ENCODE data around the gene LTF.
"Not testable (repeated sequence)": the region's sequence is repeated elsewhere in the genome, so short reads cannot be mapped to it uniquely, and the experiment has no call there.

LTF gene

DNA sequence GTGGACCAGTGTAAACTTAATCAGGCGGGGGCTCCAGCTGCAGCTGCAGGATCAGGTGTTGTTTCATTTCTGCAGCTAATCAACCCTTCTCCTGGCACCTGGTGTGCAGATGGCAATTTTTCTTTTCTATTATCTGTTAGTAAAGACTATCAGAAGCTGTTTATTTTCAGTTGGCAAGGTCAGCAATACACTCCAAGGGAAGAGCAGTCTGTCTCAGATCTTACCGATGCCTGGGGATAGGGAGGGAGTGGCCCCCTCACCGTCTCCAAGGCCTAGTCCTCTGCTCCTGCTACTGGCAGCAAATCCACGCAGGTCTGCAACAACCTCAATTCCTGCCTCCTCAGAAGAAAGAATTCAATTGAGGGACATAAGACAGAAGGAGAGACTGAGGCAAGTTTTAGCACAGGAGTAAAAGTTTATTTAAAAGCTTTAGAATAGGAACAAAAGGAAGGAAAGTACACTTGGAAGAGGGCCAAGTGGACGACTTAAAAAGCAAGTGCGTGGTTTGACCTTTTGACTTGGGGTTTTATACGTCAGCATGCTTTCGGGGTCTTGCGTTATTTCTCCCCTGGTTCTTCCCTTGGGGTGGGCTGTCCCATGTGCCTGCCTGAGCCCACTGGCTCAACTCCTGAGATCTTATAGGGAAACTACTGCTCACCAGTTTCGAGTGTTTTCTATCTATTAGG is 48.4 kb downstream of the LTF start:
- no peak for DNase-seq (ENCODE audit: low read depth in 2 of 2)

GRCh38 chr3:46414739-46415138 is 50.0 kb downstream of the LTF start:
- no peak for DNase-seq (ENCODE audit: low read depth in 2 of 2)

DNA sequence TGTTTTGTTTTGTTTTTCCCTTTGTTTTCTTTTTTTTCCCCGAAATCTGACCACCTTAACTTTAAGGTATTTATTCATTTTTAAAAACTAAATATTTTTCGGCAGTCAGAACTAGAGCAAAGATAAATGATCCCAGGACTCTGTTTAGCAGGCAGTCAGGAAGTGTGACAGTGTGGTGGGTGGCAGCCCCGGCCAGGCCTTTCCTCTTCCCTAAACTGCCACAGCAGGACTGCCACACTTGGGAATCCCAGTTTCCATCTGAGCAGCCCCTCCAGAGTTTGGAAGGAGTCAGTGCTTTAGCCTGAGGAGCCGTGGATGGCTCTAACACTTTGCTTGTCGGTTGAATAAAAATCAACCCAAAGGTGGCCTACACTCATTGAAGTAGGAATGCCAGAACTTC is 50.8 kb downstream of the LTF start:
- DNase-seq (ENCODE audit: low read depth in 2 of 2): no peak

DNA sequence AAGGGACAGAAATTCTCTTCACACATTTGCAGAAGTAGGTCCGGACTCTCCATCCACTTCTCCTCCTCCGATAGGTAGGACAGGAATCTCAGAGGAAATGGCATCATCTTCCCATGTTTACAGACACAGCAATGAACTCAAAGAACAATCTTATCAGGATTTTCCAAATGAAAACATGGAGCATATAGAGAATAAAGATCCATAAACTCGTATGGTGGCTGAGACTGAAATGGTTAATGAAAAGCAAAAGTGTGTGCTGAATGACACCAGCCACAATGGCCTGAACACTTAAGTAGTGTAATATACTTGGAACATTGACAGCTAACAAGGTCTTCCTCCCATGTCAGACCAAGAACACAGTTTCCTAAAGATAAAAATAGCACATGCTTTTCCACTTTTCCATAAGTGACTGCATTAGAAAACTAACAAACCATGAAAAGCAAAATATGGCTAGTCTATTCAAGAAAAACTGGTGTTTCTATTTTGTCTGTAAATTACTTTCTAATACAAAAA is 51.9 kb downstream of the LTF start:
- DNase-seq (ENCODE audit: low read depth in 2 of 2): no peak

DNA sequence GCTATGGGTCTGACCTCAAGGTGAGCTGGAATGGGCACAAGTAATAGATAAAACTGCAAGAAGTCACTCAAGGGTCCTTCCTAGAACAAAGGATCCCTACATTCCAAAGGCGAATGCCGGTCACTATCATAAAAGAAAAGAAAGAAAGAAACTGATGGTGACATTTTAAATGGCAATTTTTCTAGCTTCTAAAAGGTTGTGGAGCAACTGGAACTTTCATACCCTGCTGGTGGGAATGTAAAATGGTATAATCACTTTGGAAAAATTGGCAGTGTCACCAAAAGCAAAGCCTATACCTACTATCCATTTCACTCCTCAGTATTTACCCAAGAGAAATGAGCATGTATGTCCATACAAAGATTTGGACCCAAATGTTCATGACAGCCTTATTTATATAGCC is 53.4 kb downstream of the LTF start:
- DNase-seq (ENCODE audit: low read depth in 2 of 2): no peak

DNA sequence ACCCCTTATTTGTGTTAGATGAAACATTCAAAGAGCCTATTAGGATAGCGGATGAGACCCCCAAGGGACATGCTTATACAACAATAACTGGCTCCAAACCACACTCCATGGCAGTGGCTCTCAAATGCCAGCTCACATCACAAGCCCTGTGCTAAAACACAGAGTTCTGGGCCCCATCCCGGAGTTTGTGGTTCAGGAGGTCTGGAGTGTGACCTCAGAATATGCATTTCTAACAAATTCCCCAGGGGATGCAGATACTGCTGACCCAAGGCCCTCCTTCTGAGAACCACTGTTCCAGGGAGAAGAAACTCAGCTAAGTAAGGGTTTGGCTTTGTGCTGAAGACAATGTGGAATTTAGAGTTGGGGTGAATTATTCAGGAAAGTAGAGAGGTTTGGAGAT is 54.0 kb downstream of the LTF start:
- DNase-seq (ENCODE audit: low read depth in 2 of 2): no peak

DNA sequence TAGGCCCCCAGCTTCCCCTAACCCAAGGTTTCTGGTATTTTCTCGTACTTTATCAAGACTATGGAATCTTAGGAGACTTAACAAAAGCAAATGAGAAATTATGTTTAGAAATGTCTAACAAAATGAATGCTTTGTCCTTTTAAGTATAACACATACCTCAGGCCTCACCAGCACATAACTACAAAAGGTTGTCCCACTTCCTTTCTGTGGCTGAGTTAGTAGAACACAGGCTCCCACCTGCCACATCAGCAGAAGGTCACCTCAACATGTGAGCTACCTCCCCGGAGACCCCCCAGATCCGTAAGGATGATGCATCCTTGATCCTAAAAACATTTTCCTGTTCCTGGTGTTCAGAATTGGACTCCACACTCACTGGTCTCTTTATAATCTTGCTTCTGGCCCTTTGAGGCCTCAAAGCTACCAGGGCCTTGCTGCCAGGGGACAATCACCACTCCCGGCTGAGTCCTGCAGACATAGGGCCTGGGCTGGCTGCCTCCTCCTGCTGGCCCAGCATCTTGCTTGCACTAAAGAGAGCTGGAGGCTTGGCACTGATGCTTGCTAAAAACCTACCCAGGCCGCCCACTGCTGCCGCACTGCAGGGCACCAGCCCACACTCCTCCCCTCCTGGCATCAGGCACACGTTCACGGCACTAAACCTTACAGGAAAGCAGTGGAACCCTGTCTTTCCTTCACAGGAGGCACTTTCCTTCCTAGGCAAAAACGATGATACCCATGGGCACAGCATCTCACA is 54.8 kb downstream of the LTF start:
- no peak for DNase-seq (ENCODE audit: low read depth in 2 of 2)

DNA sequence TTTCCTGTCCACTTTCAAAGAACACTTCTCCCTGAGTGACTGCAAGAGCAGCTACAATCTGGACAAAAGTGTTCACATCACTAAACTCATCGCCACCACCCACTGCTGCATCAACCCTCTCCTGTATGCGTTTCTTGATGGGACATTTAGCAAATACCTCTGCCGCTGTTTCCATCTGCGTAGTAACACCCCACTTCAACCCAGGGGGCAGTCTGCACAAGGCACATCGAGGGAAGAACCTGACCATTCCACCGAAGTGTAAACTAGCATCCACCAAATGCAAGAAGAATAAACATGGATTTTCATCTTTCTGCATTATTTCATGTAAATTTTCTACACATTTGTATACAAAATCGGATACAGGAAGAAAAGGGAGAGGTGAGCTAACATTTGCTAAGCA is 55.9 kb downstream of the LTF start:
- no peak for DNase-seq (ENCODE audit: low read depth in 2 of 2)

DNA sequence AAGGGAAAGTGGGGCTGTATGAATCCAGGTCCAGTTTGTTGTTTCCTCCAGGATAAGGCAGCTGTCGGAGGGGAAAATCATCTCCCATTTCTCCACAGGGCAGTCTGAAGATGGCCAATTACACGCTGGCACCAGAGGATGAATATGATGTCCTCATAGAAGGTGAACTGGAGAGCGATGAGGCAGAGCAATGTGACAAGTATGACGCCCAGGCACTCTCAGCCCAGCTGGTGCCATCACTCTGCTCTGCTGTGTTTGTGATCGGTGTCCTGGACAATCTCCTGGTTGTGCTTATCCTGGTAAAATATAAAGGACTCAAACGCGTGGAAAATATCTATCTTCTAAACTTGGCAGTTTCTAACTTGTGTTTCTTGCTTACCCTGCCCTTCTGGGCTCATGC is 56.7 kb downstream of the LTF start:
- no peak for DNase-seq (ENCODE audit: low read depth in 2 of 2)

- no peak for DNase-seq (ENCODE audit: low read depth in 2 of 2)
Measured at GRCh38 chr3:46406788-46407611, 57.7 kb downstream of the LTF start, which contains the start of the genes CCR5AS and CCRL2. Gene CCR5AS (minus strand): TSS chr3:46407066. Gene CCRL2 (plus strand): TSS chr3:46407259. CDS start chr3:46408080, 821 bp downstream.

DNA sequence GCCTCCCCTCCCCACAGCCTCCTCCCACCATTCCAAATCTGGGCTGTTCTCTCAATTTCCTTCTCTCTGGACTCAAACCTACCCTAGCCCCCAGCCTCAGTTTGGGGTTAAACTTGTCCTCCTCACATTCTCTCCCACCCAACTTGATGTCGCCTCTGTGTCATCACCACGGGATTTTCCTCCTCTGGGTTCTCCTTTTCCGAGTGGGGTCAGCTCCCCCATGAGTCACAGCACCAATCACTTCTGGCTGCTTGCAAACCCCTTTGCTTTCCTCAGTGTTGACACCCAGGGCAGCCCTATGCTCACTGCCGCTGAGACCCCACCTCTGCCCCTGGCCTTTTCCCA is 58.3 kb downstream of the LTF start:
- DNase-seq (ENCODE audit: low read depth in 2 of 2): no peak

DNA sequence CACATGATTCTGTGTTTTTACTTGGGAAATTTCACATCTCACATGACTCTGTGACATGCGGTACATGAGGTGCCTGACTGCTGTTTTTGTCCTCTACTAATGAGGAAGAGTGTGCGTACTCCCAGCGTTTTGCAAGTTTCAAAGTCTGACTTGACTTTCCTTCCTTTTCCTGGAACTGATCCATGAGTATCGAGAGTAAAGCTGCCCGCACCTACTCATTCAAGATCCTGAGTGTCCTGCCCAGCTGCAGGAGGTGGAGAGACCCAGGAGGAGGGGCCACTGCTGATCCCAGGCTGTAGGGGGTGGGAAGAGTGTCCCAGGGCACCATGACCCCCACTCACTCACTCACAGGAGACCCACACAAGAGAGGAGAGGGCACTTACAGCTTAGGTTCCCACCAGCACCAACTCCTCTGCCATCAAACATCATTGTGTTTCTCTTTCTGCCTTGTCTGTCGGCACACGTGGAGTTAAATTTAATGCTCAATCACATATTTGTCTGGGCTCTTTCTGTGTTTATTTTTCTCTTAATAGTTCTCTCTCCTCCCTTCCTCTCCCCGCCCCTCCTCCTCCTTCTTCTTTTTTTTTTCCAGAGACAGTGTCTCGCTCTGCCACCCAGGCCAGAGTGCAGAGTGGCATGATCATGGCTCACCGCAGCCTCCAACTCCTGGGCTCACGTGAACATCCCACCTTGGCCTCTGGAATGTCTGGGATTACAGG is 59.2 kb downstream of the LTF start:
- DNase-seq (ENCODE audit: low read depth in 2 of 2): no peak

DNA sequence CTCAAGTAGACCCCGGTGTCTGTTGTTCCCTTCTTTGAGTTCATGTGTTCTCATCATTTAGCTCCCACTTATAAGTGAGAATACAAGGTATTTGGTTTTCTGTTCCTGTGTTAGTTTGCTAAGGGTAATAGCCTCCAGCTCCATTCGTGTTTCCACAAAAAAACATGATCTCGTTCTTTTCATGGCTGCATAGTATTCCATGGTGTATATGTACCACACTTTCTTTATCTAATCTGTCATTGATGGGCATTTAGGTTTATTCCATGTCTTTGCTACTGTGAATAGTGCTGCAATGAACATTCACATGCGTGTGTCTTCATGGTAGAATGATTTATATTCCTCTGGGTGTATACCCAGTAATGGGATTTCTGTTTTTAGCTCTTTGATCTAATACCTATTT is 61.8 kb downstream of the LTF start:
- DNase-seq (ENCODE audit: low read depth in 2 of 2): not testable (repeated sequence)

GRCh38 chr3:46401579-46401978 is 63.1 kb downstream of the LTF start:
- DNase-seq (ENCODE audit: low read depth in 2 of 2): no peak

DNA sequence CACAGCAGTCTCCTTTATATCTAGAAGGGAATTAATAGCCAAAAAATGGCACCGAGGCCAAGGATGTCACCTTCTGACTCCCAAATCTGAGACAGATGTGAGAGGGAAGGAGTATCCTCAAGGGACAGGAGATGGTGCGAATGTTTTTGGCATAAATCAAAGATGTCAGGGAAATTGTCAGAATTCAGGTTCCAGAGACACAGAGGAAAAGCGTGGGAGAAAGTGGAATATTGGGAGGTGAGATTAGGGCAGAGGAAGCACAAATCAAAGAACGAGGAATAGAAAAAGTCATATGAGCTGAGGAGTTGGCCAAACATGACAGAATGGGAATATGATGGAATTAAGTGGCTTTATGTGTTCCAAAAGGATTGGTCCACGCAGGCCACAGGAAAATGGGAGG is 63.9 kb downstream of the LTF start:
- no peak for DNase-seq (ENCODE audit: low read depth in 2 of 2)

- DNase-seq (ENCODE audit: low read depth in 2 of 2): peak; percentile 53 to 60
Measured at GRCh38 chr3:46400000-46400734, 64.5 kb downstream of the LTF start.

DNA sequence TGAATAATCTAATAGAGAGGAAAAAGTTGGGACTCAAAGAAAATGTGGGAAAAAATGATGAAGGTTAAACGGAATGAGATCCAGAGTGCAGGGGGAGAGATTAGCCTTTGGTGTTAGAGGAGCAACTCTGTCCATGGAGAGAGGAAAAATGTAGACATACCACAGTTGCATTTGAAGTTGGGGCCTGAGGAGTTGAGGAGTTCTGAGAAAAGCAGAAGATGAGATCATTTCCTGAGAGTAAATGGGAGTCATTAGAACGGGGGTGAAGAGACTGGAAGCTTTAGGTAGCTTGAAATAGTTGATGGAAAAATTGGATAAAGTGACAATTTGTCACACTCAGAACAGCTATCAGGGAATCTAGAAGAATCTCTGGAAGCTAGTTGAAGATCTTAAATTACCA is 65.1 kb downstream of the LTF start:
- DNase-seq (ENCODE audit: low read depth in 2 of 2): no peak

DNA sequence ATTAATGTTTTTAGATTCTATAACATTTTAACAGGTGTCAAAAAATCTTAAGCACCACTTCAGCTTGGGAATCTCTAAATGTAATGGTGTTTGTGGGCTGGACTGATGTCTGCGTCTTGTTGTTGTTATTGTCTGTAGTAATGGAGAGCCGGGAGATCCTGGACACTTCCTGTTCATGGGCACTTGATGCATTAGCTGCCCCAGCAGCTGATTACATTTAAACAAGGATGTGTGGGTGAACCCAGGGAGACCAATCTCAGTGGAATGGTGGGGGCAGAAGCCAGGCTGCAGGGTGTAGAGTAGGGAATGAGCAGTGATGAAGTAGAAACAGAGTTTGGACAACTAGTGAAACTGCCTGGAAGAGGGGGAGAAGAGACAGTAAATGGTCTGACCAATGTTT is 65.6 kb downstream of the LTF start:
- DNase-seq (ENCODE audit: low read depth in 2 of 2): no peak

DNA sequence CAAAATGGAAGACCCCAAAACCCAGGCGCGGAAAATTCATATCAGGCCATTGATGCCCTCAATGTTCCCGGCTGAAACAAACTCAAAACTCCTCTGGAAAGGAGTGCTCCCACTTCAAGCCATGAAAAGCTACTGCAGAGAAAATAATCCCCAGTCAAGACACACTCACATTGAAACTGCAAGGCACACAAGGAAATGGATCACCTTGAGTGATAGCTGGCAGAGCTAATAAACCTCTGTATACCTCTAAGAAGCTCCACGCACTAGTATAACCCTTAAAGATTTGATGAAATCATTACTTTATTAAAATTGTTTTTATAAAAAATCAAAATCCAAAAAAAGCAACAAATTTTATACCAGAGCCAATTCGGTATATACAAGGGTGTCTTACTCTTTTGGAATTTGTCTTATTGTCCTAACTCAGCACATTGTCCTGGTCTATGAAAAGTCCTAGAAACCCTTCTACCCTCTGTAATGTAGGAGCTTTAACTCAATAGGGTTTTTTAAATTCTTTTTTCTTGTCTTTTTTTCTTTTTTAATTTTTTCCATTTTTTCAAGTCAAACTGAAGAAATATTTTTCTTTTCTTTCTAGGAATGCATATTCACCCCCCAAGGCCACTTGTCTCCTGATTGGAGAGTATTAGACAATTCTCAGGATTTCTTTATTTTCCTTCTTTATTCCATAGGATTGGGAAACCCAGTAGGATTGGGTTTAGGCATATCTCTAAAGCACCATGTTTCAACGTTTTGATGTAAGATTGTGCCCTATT is 66.3 kb downstream of the LTF start:
- no peak for DNase-seq (ENCODE audit: low read depth in 2 of 2)

GRCh38 chr3:46397111-46397510 is 67.6 kb downstream of the LTF start:
- DNase-seq (ENCODE audit: low read depth in 2 of 2): no peak
